ENCODE results near the gene NUP93.
"Not testable (repeated sequence)": the region's sequence is repeated elsewhere in the genome, so short reads cannot be mapped to it uniquely, and the experiment has no call there.

DNA sequence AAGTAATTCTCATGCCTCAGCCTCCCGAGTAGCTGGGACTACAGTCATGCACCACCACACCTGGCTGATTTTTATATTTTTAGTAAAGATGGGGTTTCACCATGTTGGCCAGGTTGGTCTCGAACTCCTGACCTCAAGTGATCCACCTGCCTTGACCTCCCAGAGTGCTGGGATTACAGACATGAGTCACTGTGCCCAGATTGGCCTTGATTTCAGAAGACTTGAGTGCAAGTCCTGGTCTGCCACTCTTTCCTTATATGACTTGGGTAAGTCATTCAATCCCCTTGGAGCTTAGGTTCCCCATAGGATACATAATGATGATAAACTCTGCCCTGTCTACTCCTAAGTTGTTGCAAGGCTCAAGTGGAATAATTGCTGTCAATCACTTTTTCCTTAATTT lies 12.4 kb upstream of the NUP93 start:
- TF ChIP-seq, protein P1, sequence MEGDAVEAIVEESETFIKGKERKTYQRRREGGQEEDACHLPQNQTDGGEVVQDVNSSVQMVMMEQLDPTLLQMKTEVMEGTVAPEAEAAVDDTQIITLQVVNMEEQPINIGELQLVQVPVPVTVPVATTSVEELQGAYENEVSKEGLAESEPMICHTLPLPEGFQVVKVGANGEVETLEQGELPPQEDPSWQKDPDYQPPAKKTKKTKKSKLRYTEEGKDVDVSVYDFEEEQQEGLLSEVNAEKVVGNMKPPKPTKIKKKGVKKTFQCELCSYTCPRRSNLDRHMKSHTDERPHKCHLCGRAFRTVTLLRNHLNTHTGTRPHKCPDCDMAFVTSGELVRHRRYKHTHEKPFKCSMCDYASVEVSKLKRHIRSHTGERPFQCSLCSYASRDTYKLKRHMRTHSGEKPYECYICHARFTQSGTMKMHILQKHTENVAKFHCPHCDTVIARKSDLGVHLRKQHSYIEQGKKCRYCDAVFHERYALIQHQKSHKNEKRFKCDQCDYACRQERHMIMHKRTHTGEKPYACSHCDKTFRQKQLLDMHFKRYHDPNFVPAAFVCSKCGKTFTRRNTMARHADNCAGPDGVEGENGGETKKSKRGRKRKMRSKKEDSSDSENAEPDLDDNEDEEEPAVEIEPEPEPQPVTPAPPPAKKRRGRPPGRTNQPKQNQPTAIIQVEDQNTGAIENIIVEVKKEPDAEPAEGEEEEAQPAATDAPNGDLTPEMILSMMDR (IDR thresholded peaks at IDR 0.05): not testable (repeated sequence)
- TF ChIP-seq POLR2A, EP300, POLR2AphosphoS5 (IDR thresholded peaks at IDR 0.05): not testable (repeated sequence)
